T-helper 1 cell treated with Interleukin-12 subunit alpha and Interleukin-12 subunit beta and Interleukin-4 antibody, amounts not matched to agents 30 μg/mL and 1 μg/mL, for 36 hours (primary cell): ENCODE measurements around the gene CAMTA1.
"Not testable (repeated sequence)": the region's sequence is repeated elsewhere in the genome, so short reads cannot be mapped to it uniquely, and the experiment has no call there.

Experiments
- H3K27ac Mint-ChIP-seq: one replicate; pipeline ENCODE4 v1.8.0; 2021; ENCODE audit warnings: mild to moderate bottlenecking, mixed read lengths
- H3K27me3 Mint-ChIP-seq: one replicate; pipeline ENCODE4 v1.8.0; 2021; ENCODE audit warnings: low read depth, mixed read lengths
- H3K36me3 Mint-ChIP-seq: one replicate; pipeline ENCODE4 v1.8.0; 2021; ENCODE audit warnings: low read depth, mixed read lengths
- H3K4me1 Mint-ChIP-seq: one replicate; pipeline ENCODE4 v1.8.0; 2021; ENCODE audit warnings: low read depth, mixed read lengths
- H3K4me3 Mint-ChIP-seq: one replicate; pipeline ENCODE4 v1.8.0; 2021; ENCODE audit warnings: mild to moderate bottlenecking, moderate library complexity, mixed read lengths
- H3K9me3 Mint-ChIP-seq: one replicate; pipeline ENCODE4 v1.8.0; 2021; ENCODE audit warnings: mixed read lengths

CAMTA1 gene

DNA sequence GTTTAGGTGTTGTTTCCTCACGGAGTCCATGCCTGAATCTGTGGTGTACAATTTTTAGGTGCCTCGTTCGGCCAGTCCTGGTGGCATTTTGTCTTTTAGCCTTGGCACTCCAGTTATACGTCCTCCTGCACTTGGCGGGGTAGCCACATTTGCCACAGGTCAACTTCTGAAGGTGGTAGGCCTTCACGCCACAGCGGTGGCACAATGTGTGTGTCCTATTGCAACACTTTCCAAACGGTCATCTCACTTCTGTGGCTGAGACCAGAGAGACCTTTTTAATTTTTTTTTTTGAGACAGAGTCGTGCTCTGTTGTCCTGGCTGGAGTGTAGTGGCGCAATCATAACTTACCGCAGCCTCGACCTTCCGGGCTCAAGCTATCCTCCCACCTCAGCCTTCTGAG is 49.1 kb downstream of the CAMTA1 start:
- Mint-ChIP-seq H3K9me3 (no peaks in the 10 kb centered on the region), H3K4me3 (no peak overlapping the region), H3K36me3 (peaks cover 2% of the 10 kb centered on the region), H3K27me3 (no peaks in the 10 kb centered on the region), H3K4me1 (no peaks in the 10 kb centered on the region), H3K27ac (no peak overlapping the region)

DNA sequence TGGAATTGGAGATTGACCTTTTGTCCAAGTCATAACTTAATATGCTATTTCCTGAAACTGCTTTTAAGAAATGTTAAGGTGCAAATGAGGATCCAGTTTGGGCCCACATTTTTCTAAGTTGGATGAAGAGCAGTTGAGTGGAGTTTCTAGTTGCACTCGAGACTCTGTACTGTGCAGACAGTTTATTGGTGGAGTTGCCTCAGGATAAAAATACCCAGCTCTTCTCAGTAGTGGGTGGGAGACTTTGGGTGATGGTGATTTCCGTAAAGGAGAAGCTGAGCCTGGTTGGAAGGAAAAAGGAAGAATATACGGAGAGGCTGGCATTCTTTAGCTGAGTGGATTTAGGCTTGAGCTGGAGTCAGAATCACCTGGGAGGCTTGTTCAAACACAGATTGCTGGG is 49.9 kb downstream of the CAMTA1 start:
- H3K27me3 Mint-ChIP-seq, result no peaks in the 10 kb centered on the region
- H3K4me1 Mint-ChIP-seq, result no peaks in the 10 kb centered on the region
- H3K36me3 Mint-ChIP-seq, result peaks cover 2% of the 10 kb centered on the region
- no peak overlapping the region for H3K4me3 Mint-ChIP-seq
- no peak overlapping the region for H3K27ac Mint-ChIP-seq
- H3K9me3 Mint-ChIP-seq, result no peaks in the 10 kb centered on the region

DNA sequence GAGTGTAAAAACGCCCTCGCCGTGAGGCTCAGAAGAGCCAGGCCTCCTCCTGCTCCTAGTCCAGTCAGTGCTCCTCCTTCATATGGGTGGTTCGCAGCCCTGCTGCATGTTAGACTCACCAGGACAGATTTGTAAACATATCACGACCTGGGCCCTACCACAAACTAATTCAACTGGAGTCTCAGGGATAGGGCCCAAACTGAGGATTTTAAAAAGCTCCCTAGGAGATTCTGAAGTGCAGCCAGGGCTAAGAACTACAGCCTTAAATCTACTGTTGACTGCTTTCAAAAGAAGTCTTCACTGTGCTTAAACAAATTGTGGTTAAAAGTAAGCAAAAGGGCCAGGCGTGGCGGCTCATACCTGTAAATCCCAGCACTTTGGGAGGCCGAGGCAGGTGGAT is 57.0 kb downstream of the CAMTA1 start:
- Mint-ChIP-seq H3K27me3 (no peaks in the 10 kb centered on the region), H3K36me3 (peaks cover 16% of the 10 kb centered on the region), H3K4me3 (no peak overlapping the region), H3K27ac (no peak overlapping the region), H3K9me3 (peaks cover 7% of the 10 kb centered on the region), H3K4me1 (no peaks in the 10 kb centered on the region)

DNA sequence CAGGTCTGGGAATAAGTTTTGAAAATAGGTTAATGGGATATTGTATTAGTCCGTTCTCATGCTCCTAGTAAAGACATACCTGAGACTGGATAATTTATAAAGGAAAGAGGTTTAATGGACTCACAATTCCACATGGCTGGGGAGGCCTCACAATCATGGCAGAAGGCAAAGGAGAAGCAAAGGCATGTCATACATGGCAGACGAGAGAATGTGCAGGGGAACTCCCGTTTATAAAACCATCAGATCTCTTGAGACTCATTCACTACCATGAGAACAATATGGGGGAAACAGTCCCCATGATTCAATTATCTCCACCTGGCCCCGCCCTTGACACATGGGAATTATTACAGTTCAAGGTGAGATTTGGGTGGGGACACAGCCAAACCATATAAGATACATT is 60.5 kb downstream of the CAMTA1 start:
- not testable (repeated sequence) for H3K27me3 Mint-ChIP-seq, H3K4me1 Mint-ChIP-seq, H3K27ac Mint-ChIP-seq, H3K9me3 Mint-ChIP-seq, H3K4me3 Mint-ChIP-seq
- H3K36me3 Mint-ChIP-seq, result peaks cover 13% of the 10 kb centered on the region

DNA sequence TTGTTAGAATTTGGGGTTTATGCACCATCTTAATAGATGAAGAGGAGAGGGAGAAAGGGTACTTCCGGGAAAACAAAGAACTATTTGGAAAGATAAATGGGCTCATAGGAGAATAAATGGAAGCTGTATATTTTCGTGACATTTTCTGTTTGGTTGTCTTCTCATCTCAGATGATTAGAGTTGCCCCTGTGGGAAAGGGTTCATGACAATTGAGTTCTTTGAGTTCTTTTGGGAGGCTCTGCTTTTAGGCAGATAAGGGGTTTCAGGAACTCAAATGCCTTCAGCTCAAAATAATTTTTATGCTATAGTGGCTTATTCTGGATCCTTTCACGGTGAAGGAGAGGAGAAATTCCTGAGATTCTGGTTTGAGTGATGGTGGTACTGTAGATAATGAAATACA is 63.6 kb downstream of the CAMTA1 start:
- no peak overlapping the region for H3K4me3 Mint-ChIP-seq
- no peaks in the 10 kb centered on the region for H3K4me1 Mint-ChIP-seq
- H3K27ac Mint-ChIP-seq, result no peak overlapping the region
- peaks cover 13% of the 10 kb centered on the region for H3K36me3 Mint-ChIP-seq
- peaks cover 7% of the 10 kb centered on the region for H3K9me3 Mint-ChIP-seq
- no peaks in the 10 kb centered on the region for H3K27me3 Mint-ChIP-seq

DNA sequence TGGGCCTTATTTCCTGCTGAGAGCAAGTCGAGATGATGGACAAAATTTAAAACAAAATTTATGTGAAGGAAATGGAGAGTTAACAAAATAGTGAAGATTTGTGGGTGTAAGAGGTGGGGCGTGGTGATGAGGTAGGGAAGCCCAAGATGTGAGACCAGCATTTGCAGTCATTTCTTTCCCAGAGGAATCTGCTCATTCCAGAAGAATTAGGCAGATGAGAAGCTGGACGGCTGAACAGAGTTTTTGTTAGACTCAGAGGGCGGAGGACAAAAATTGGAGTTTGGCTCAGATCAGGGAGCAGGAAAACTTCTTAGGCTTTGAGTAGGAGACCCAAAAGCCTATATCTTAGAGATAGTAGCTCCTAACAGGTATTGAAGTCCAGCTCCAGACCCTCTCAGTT is 65.3 kb downstream of the CAMTA1 start:
- Mint-ChIP-seq H3K4me3 (no peak overlapping the region), H3K36me3 (peaks cover 8% of the 10 kb centered on the region)

DNA sequence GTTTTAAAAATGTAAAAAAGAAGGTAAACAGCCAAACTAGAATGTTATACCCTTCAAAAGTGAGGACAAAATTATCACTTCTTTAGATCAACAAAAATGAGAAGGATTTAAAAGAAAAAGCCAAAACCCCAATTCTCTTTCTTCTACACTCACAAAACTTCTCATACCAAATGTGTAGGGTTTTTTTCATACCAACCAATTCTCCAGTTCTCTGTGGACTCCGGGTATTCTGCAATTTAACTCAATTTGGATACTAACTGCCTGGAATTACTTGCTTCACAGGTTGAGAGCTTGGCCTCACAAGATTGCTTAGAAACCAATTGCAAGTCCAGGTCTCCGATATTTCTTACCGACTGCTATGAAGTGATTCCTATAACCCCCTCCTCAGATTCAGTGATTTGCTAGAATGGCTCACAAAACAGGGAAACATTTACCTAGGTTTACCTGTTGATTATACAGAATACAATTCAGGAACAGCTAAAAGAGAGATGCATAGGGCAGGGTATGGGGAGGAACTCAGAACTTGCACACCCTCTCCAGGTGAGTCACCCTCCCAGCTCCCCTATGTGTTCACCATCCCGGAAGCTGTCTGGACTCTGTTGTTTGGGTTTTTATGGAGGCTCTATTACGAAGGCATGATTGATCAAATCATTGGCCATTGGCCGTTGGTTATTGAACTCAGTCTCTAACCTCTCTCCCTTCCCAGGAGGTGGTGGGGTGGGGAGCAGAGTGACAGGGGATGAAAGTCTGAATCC is 67.1 kb downstream of the CAMTA1 start:
- Mint-ChIP-seq H3K36me3 (peaks cover under 1% of the 10 kb centered on the region), H3K4me3 (no peak overlapping the region), H3K9me3 (no peaks in the 10 kb centered on the region), H3K27ac (no peak overlapping the region), H3K27me3 (no peaks in the 10 kb centered on the region), H3K4me1 (no peaks in the 10 kb centered on the region)

More for the DNA sequence above, 65.3 kb downstream of the CAMTA1 start:
- Mint-ChIP-seq H3K27ac (no peak overlapping the region), H3K4me1 (no peaks in the 10 kb centered on the region), H3K9me3 (peaks cover 3% of the 10 kb centered on the region), H3K27me3 (no peaks in the 10 kb centered on the region)

DNA sequence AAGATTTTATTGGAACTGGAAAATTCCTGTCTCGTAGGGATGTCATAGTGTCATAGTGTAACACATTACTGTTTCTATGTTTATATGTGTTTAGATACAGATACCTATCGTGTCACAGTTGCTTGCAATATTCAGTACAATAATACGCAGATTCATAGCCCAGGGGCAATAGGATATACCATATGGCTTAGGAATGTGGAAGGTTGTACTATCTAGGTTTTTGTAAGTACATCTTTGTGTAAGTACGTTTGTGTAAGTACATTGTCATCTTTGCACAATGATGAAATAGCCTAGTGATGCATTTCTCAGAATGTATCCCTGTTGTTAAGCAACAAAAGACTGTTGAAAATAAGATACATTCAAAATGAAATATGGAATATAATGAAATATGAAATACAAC is 68.9 kb downstream of the CAMTA1 start:
- no peaks in the 10 kb centered on the region for H3K4me1 Mint-ChIP-seq
- H3K27ac Mint-ChIP-seq, result no peak overlapping the region
- H3K36me3 Mint-ChIP-seq, result no peaks in the 10 kb centered on the region
- no peak overlapping the region for H3K4me3 Mint-ChIP-seq
- no peaks in the 10 kb centered on the region for H3K27me3 Mint-ChIP-seq
- H3K9me3 Mint-ChIP-seq, result no peaks in the 10 kb centered on the region

DNA sequence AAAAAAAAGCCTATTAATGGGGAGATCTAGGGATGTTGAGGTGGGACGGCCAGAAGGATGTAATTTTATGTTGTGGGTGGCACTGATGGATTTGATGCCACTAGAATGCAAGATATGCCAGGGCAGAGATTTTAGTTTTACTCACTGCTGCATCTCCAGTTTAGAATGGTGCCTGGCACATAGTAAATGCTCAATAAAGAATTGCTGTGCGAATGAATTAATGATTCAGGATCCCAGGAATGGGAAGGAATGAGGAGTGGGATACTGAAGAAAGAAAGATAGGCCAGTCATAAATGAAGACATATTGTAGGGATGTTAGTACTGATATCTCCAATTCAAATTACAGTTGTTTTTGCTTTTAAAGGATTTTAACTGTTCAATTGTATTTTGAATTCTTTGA is 72.6 kb downstream of the CAMTA1 start:
- H3K36me3 Mint-ChIP-seq, result no peaks in the 10 kb centered on the region
- H3K27ac Mint-ChIP-seq, result no peak overlapping the region
- no peak overlapping the region for H3K4me3 Mint-ChIP-seq
- H3K9me3 Mint-ChIP-seq, result no peaks in the 10 kb centered on the region
- H3K4me1 Mint-ChIP-seq, result peaks cover 4% of the 10 kb centered on the region
- H3K27me3 Mint-ChIP-seq, result no peaks in the 10 kb centered on the region

DNA sequence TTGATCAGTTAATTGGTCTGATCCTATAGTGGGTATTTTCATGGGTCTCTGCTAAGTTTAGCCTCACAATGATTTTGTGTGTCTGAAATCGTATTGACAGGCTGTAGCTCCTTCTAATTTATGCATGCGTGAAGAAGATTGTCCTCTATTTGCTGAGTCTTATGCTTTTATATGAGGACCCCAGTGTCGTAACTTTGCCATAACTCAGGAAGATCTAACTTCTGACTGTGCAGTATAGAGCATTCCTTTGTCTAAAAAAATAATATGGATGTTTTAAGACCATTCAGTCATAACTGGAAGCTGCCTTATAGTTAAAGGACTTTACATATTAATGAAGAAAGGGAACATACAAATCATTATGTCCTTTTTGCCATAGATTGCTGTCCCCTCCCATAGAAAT is 73.3 kb downstream of the CAMTA1 start:
- Mint-ChIP-seq H3K4me3 (no peak overlapping the region), H3K9me3 (no peaks in the 10 kb centered on the region), H3K27me3 (no peaks in the 10 kb centered on the region), H3K36me3 (no peaks in the 10 kb centered on the region), H3K4me1 (peaks cover 4% of the 10 kb centered on the region), H3K27ac (no peak overlapping the region)

DNA sequence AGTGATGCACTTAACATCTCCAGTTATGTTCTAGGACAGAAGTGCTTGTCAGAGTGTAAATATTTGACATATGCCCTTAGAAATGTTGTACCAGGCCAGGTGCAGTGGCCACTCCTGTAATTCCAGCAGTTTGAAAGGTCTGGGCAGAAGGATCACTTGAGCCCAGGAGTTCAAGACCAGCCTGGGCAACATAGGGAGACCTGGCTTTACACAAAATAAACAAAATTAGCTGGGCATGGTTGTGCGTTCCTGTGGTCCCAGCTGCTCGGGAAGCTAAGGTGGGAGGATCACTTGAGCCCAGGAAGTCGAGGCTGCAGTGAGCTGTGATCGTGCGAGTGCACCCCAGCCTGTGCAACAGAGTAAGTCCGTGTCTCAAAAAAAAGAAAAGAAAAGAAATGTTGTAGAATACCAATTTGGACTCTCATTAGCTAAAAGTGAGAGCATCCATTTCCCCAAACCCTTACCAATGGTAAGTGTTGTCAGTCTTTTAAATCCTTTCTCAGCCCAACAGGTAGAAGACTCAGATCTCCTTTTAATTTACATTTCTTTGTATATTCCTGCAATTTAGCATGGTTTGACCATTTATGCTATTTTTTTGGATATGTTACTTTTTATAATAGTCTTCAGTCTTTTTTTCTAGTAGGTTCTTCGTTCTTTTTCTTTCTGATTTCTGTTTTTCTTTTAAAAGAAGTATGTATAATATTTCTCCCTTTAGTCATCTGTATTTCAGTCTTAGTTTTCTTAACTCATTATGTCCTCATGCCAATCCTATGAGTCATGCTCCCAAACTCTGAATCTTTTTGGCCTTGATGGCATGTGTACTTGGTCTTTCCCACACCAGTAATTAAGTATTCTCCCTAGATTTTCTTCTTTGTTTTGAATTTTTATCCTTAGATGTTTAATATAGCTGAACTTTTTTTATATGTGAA is 74.4 kb downstream of the CAMTA1 start:
- Mint-ChIP-seq H3K4me1 (peaks cover 4% of the 10 kb centered on the region), H3K4me3 (no peak overlapping the region), H3K36me3 (no peaks in the 10 kb centered on the region), H3K9me3 (no peaks in the 10 kb centered on the region), H3K27me3 (no peaks in the 10 kb centered on the region), H3K27ac (no peak overlapping the region)

DNA sequence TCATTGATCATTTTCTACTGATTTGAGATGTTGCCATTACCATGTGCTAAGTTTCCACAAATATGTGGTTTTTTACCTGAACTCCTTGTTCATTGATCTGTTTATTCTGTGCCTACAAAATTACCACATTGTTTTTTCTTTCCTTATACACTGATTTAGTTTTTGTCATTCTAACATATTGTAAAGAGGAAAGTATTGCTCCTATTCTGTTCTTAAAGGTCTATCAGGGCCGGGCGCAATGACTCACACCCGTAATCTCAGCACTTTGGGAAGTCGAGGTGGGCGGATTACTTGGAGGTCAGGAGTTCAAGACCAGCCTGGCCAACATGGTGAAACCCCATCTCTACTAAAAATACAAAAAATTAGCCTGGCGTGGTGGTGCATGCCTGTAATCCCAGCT is 75.1 kb downstream of the CAMTA1 start:
- no peaks in the 10 kb centered on the region for H3K27me3 Mint-ChIP-seq
- H3K4me1 Mint-ChIP-seq, result peaks cover 4% of the 10 kb centered on the region
- H3K27ac Mint-ChIP-seq, result no peak overlapping the region
- H3K36me3 Mint-ChIP-seq, result no peaks in the 10 kb centered on the region
- no peak overlapping the region for H3K4me3 Mint-ChIP-seq
- H3K9me3 Mint-ChIP-seq, result no peaks in the 10 kb centered on the region

DNA sequence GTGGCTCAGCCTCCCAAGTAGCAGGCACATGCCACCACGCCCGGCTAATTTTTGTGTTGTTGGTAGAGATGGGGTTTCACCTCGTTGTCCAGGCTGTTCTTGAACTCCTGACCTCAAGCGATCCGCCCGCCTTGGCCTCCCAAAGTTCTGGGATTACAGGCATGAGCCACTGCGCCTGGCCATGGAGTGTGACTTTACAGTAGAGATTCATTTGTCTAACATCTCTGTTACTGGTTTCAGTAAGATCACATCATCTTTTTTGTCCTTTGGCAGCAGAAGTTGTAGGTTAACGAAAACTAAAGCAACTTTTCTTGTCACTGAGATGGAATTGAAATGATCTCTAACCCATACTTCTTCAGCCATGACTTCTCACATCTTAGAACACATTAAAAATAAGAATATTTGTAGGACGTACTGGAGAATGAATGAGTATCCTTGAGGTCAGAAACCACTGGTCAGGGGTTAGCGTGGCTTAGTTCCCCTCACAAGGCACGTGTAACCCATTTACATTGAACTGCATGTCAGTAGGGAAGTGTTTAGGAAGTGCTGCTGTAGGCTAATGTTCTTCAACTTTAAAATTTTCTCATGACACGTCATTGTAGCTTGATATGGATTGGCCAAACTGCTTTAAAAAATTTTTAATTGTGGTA is 75.9 kb downstream of the CAMTA1 start:
- Mint-ChIP-seq H3K36me3 (no peaks in the 10 kb centered on the region), H3K27ac (no peak overlapping the region), H3K27me3 (no peaks in the 10 kb centered on the region), H3K4me1 (peaks cover 4% of the 10 kb centered on the region), H3K9me3 (no peaks in the 10 kb centered on the region), H3K4me3 (no peak overlapping the region)

DNA sequence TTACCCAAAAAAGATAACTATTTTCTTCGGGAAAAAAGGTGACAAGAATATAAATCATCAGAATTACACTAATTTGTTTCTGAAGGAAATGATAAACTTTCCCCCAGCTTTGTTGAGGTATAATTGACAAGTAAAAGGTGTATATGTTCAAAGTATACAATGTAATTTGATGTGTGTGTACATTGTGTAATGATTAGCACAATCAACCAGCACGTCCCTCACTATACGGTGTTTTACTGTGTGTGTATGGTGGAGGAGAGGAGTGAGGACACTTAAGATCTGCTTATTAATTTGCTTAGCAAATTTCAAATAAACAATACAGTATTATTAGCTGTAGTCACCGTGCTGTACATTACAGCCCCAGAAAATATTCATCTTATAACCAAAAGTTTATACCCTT is 77.7 kb downstream of the CAMTA1 start:
- Mint-ChIP-seq H3K27me3 (no peaks in the 10 kb centered on the region), H3K36me3 (no peaks in the 10 kb centered on the region), H3K9me3 (no peaks in the 10 kb centered on the region), H3K4me3 (no peak overlapping the region), H3K4me1 (peaks cover 4% of the 10 kb centered on the region), H3K27ac (no peak overlapping the region)

DNA sequence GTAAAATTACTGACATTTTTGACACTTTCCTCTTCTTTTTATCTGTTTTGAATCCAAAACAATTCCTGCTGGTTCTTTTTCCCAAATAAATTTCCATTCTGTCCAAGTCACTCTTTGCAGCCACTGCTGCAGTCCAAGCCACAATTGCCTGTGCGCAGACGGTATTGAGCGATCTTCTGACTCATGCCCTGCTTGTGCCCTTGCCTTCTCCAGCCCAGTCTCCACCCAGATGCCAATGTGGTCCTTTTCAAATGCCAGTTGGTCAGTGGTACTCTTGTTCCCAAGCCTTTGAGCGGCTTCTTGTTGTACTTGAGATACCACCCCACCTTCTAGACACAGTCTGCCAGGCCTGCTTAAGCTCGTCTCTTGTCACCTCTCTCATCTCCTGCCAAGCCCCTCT is 78.9 kb downstream of the CAMTA1 start:
- Mint-ChIP-seq H3K4me3 (no peak overlapping the region), H3K36me3 (no peaks in the 10 kb centered on the region), H3K9me3 (no peaks in the 10 kb centered on the region), H3K27me3 (no peaks in the 10 kb centered on the region), H3K4me1 (peaks cover 12% of the 10 kb centered on the region), H3K27ac (no peak overlapping the region)
